IMR-90 (cell line): Measurements from ENCODE around the gene ANKFN1. TPM values are rescaled to one million over a fixed set of nuclear protein-coding genes. Genes with fewer than 3 reads are reported as not detected.

Experiments
- ATAC-seq: fragments of 200-7000 bp; cut with Tn5 transposase; 2 replicates; pipeline ENCODE4 v1.9.1; 2020; ENCODE audit warnings: low read depth, mild to moderate bottlenecking, moderate library complexity
- BruUV-seq: library from RNA; stranded (reverse); fragments of 400-500 nt; replicated peaks from 2 replicates; lab custom pipeline; 2021; lab: Mats Ljungman, UMichigan
- CTCF ChIA-PET: fragments of 300-600 bp; formaldehyde crosslinking; extraction: SDS; loops from one replicate; lab custom pipeline; 2021; ENCODE audit warnings: antibody characterized with exemption; lab: Yijun Ruan, JAX
- POLR2A ChIA-PET: fragments of 300-600 bp; sonication (Branson Sonifier 250); formaldehyde crosslinking; loops from one replicate; lab custom pipeline; 2022; ENCODE audit warnings: antibody characterized with exemption; ENCODE audit not compliant: unreplicated experiment; lab: Charles Lee
- DNase-seq: peaks from one replicate; pipeline ENCODE4 v3.0.0; 2013
- H2AFZ ChIP-seq: replicated peaks from 2 replicates; pipeline ENCODE3; 2013; ENCODE audit warnings: low read length, mild to moderate bottlenecking; ENCODE audit not compliant: poor library complexity
- H2AK5ac ChIP-seq: 2 replicates; pipeline ENCODE4 v1.6.1; 2013; ENCODE audit warnings: low read depth, low read length, inconsistent platforms
- H2AK9ac ChIP-seq: replicated peaks from 2 replicates; pipeline ENCODE3; 2013; ENCODE audit warnings: mild to moderate bottlenecking, low read depth, low read length, moderate library complexity; ENCODE audit not compliant: poor library complexity
- H2BK120ac ChIP-seq: 2 replicates; pipeline ENCODE4 v1.6.1; 2013; ENCODE audit warnings: low read depth, low read length, inconsistent platforms
- H2BK15ac ChIP-seq: 3 replicates; pipeline ENCODE4 v1.6.1; 2013; ENCODE audit warnings: low read depth, low read length, inconsistent platforms
- H2BK20ac ChIP-seq: 2 replicates; pipeline ENCODE4 v1.6.1; 2013; ENCODE audit warnings: low read depth, mild to moderate bottlenecking, inconsistent platforms, low read length, moderate library complexity
- H2BK5ac ChIP-seq: 2 replicates; pipeline ENCODE4 v1.6.1; 2013; ENCODE audit warnings: mild to moderate bottlenecking, low read depth, low read length, inconsistent platforms; ENCODE audit not compliant: poor library complexity, severe bottlenecking
- H3K14ac ChIP-seq: replicated peaks from 2 replicates; pipeline ENCODE4 v1.6.1; 2013; ENCODE audit warnings: low read depth, low read length, inconsistent platforms
- H3K18ac ChIP-seq: 2 replicates; pipeline ENCODE4 v1.6.1; 2013; ENCODE audit warnings: low read depth, low read length, control low read depth
- H3K23ac ChIP-seq: 2 replicates; pipeline ENCODE4 v1.6.1; 2013; ENCODE audit warnings: low read depth, low read length, inconsistent platforms
- H3K27ac ChIP-seq: 2 replicates; pipeline ENCODE4 v1.5.1; 2013; ENCODE audit warnings: mild to moderate bottlenecking, control low read depth, low read length; ENCODE audit not compliant: insufficient read depth
- H3K27me3 ChIP-seq: 2 replicates; pipeline ENCODE4 v1.6.1; 2013; ENCODE audit warnings: low read length; ENCODE audit not compliant: control insufficient read depth, insufficient read depth
- H3K36me3 ChIP-seq: 2 replicates; pipeline ENCODE4 v1.6.1; 2013; ENCODE audit warnings: low read length, mixed read lengths; ENCODE audit not compliant: control insufficient read depth, insufficient read depth
- H3K4ac ChIP-seq: 2 replicates; pipeline ENCODE4 v1.6.1; 2013; ENCODE audit warnings: low read depth, low read length, inconsistent platforms
- H3K4me1 ChIP-seq: 2 replicates; pipeline ENCODE4 v1.6.1; 2013; ENCODE audit warnings: low read length, mixed read lengths; ENCODE audit not compliant: control insufficient read depth, insufficient read depth
- H3K4me2 ChIP-seq: 2 replicates; pipeline ENCODE4 v1.6.1; 2013; ENCODE audit warnings: low read depth, mild to moderate bottlenecking, control low read depth, low read length, moderate library complexity
- H3K4me3 ChIP-seq: 2 replicates; pipeline ENCODE4 v1.5.1; 2013; ENCODE audit warnings: low read depth, mild to moderate bottlenecking, control low read depth, low read length, moderate library complexity; ENCODE audit not compliant: insufficient read depth
- H3K56ac ChIP-seq: 2 replicates; pipeline ENCODE4 v1.6.1; 2013; ENCODE audit warnings: low read length, inconsistent platforms; ENCODE audit not compliant: insufficient read depth; ENCODE audit errors: extremely low read depth
- H3K79me1 ChIP-seq, 2 experiments: 2 replicates each; pipeline ENCODE4 v1.6.1; 2013; ENCODE audit warnings: low read length in 2 of 2, inconsistent platforms in 1 of 2, low read depth in 1 of 2
- H3K9ac ChIP-seq: 2 replicates; pipeline ENCODE4 v1.6.1; 2013; ENCODE audit warnings: low read depth, low read length, control low read depth
- H3K9me1 ChIP-seq: 2 replicates; pipeline ENCODE4 v1.6.1; 2013; ENCODE audit warnings: low read length, inconsistent platforms; ENCODE audit not compliant: insufficient read depth
- H3K9me3 ChIP-seq: 2 replicates; pipeline ENCODE4 v1.6.1; 2013; ENCODE audit warnings: low read length; ENCODE audit not compliant: control insufficient read depth, insufficient read depth
- H4K20me1 ChIP-seq: 2 replicates; pipeline ENCODE4 v1.6.1; 2013; ENCODE audit warnings: low read length, inconsistent platforms; ENCODE audit not compliant: insufficient read depth
- H4K5ac ChIP-seq: 2 replicates; pipeline ENCODE4 v1.6.1; 2013; ENCODE audit warnings: mild to moderate bottlenecking, low read depth, low read length, control low read depth
- H4K8ac ChIP-seq, 2 experiments: 2 replicates each; pipeline ENCODE4 v1.6.1; 2013; ENCODE audit warnings: low read depth in 2 of 2, low read length in 2 of 2, control low read depth in 1 of 2, inconsistent platforms in 1 of 2
- H4K91ac ChIP-seq: 2 replicates; pipeline ENCODE4 v1.6.1; 2013; ENCODE audit warnings: low read depth, low read length, inconsistent platforms; ENCODE audit not compliant: insufficient read depth
- CHD1 ChIP-seq: IDR thresholded peaks from 2 replicates; pipeline ENCODE4 v1.6.1; 2012; ENCODE audit warnings: low read depth, low read length, improper control_type of control experiment
- FOS ChIP-seq: fragments of 150-350 bp; IDR thresholded peaks from 2 replicates; pipeline ENCODE4 v1.6.1; 2016; ENCODE audit warnings: low read depth, low read length
- MAFK ChIP-seq: IDR thresholded peaks from 2 replicates; pipeline ENCODE4 v1.6.1; 2012; ENCODE audit warnings: low read depth, low read length, improper control_type of control experiment
- WGBS, 2 experiments: methylation state at CpG; one replicate each; pipeline versions ENCODE4 v1.1.5 to v1.1.7; 2013; ENCODE audit warnings: missing lambda C conversion rate in 2 of 2; ENCODE audit not compliant: insufficient read length in 1 of 2; ENCODE audit errors: extremely low coverage in 2 of 2; 5-methylcytosine and 5-hydroxymethylcytosine counted together
- dilution Hi-C: fragments of 300-500 bp; cut with HindIII; formaldehyde crosslinking; loops from one replicate; pipeline ENCODE4 v1.14.3; 2018; ENCODE audit warnings: low sequenced_read_pairs; ENCODE audit not compliant: unreplicated experiment
- in situ Hi-C: fragments of 300-500 bp; cut with MboI; formaldehyde crosslinking; loops from 3 replicates; pipeline ENCODE4 v1.14.3; 2019; ENCODE audit warnings: low sequenced_read_pairs, inconsistent platforms, mixed read lengths
- intact Hi-C: fragments of 100-400 bp; cut with micrococcal nuclease; formaldehyde crosslinking; loops from 2 replicates; pipeline ENCODE4 v1.10.0; 2022
- polyA plus RNA-seq, 3 experiments: library from polyadenylated mRNA; depleted of rRNA; stranded (reverse); fragments of >200 nt; gene quantifications; 2 replicates each; pipeline ENCODE4 v1.2.3, GENCODE V29; 2012; ENCODE audit warnings: low replicate concordance in 1 of 3
- total RNA-seq: library from RNA; depleted of rRNA; stranded (reverse); fragments of >200 nt; gene quantifications from 2 replicates; pipeline ENCODE4 v1.2.3, GENCODE V29; 2012

ANKFN1 gene
- total and polyA plus RNA-seq, 2 of the 4 experiments (the other 2 are of a cell fraction) = not detected

GRCh38 chr17:56392321-56392720, 239.0 kb downstream of the ANKFN1 start:
- H2BK20ac ChIP-seq = no peak overlapping the region
- H2BK15ac ChIP-seq = no peak overlapping the region
- WGBS, 2 experiments = no CpG with 5 or more reads among the region's 4 CpGs
- no peak overlapping the region for H4K8ac ChIP-seq
- TF ChIP-seq FOS = no peak
- TF ChIP-seq MAFK = no peak
- no peak for TF ChIP-seq CHD1
- no peak overlapping the region for H3K4ac ChIP-seq
- H3K4me1 ChIP-seq = no peaks in the 10 kb centered on the region
- no peak overlapping the region for H3K4me2 ChIP-seq
- H2BK5ac ChIP-seq = no peak overlapping the region
- H2BK120ac ChIP-seq = no peak overlapping the region
- ATAC-seq (no peak), DNase-seq (no peak)
- in situ Hi-C loops (no loop called here), intact Hi-C loops (no loop called here), dilution Hi-C loops (no loop called here)
- no peak overlapping the region for H4K5ac ChIP-seq
- no peak overlapping the region for H3K4me3 ChIP-seq
- no peak overlapping the region for H2AK5ac ChIP-seq
- no peak overlapping the region for H3K56ac ChIP-seq
- H3K27ac ChIP-seq = no peak overlapping the region
- H2AFZ ChIP-seq = no peak overlapping the region
- H3K9me1 ChIP-seq = no peaks in the 10 kb centered on the region
- no peak overlapping the region for H3K9ac ChIP-seq
- no peak overlapping the region for H3K23ac ChIP-seq
- H3K9me3 ChIP-seq = no peaks in the 10 kb centered on the region
- no peak overlapping the region for H2AK9ac ChIP-seq
- no peak overlapping the region for H3K18ac ChIP-seq
- H4K91ac ChIP-seq = no peak overlapping the region
- BruUV-seq = no TSS peak
- no peaks in the 10 kb centered on the region for H3K79me1 ChIP-seq
- H3K14ac ChIP-seq = no peak overlapping the region
- H4K20me1 ChIP-seq = no peaks in the 10 kb centered on the region
- no peaks in the 10 kb centered on the region for H3K27me3 ChIP-seq
- H3K36me3 ChIP-seq = no peaks in the 10 kb centered on the region
- CTCF ChIA-PET = no interaction called here
- POLR2A ChIA-PET = no interaction called here
